MCF 10A (cell line): ENCODE results near the gene ODAD3. TPM values are rescaled to one million over a fixed set of nuclear protein-coding genes. Genes with fewer than 3 reads are reported as not detected.
A peak's percentile ranks its signal among the peaks of the same experiment; 100 is the strongest.

ENCODE experiments used
- BruUV-seq: library from RNA; stranded (reverse); fragments of 400-500 nt; replicated peaks from 2 replicates; lab custom pipeline; 2021; lab: Mats Ljungman, UMichigan
- CTCF ChIA-PET: fragments of 300-600 bp; sonication (Branson Sonifier 250); formaldehyde crosslinking; extraction: SDS; loops from one replicate; lab custom pipeline; 2021; ENCODE audit warnings: antibody characterized with exemption, inconsistent platforms; lab: Yijun Ruan, JAX
- POLR2A ChIA-PET: fragments of 300-600, 350-650 bp; sonication (Branson Sonifier 250); formaldehyde crosslinking; extraction: SDS; loops from one replicate; lab custom pipeline; 2020; ENCODE audit warnings: antibody characterized with exemption, inconsistent platforms; lab: Yijun Ruan, JAX
- DNase-seq: peaks from one replicate; pipeline ENCODE4 v3.0.0-alpha.2; 2018; ENCODE audit not compliant: unreplicated experiment
- H3K27ac Mint-ChIP-seq: one replicate; pipeline ENCODE4 v1.8.0; 2022; ENCODE audit warnings: mild to moderate bottlenecking, low read depth, mixed read lengths; ENCODE audit not compliant: unreplicated experiment
- H3K27me3 Mint-ChIP-seq: one replicate; pipeline ENCODE4 v1.8.0; 2022; ENCODE audit warnings: mixed read lengths; ENCODE audit not compliant: insufficient read depth, unreplicated experiment
- H3K36me3 Mint-ChIP-seq: one replicate; pipeline ENCODE4 v1.8.0; 2022; ENCODE audit warnings: mild to moderate bottlenecking, moderate library complexity, mixed read lengths; ENCODE audit not compliant: insufficient read depth, unreplicated experiment
- H3K4me1 Mint-ChIP-seq: one replicate; pipeline ENCODE4 v1.8.0; 2022; ENCODE audit warnings: mixed read lengths; ENCODE audit not compliant: insufficient read depth, unreplicated experiment
- H3K4me3 Mint-ChIP-seq: one replicate; pipeline ENCODE4 v1.8.0; 2022; ENCODE audit warnings: mild to moderate bottlenecking, moderate library complexity, mixed read lengths; ENCODE audit not compliant: unreplicated experiment
- H3K9me3 Mint-ChIP-seq: one replicate; pipeline ENCODE4 v1.8.0; 2022; ENCODE audit warnings: mixed read lengths; ENCODE audit not compliant: unreplicated experiment
- intact Hi-C: fragments of 100-400 bp; cut with micrococcal nuclease; formaldehyde crosslinking; loops from 2 replicates; pipeline ENCODE4 v1.14.1; 2022
- total RNA-seq: library from RNA; stranded (reverse); gene quantifications from 2 replicates; pipeline ENCODE4 v1.2.3, GENCODE V29; 2022
- TF ChIP-seq, protein P1 (sequence below): fragments of 200-600 bp; IDR thresholded peaks from one replicate; pipeline ENCODE4 v1.8.0; 2022; ENCODE audit warnings: antibody characterized with exemption, mild to moderate bottlenecking; ENCODE audit not compliant: unreplicated experiment

Gene ODAD3
- total RNA-seq, 1 experiment from 2014 or later: 0.30 TPM

DNA sequence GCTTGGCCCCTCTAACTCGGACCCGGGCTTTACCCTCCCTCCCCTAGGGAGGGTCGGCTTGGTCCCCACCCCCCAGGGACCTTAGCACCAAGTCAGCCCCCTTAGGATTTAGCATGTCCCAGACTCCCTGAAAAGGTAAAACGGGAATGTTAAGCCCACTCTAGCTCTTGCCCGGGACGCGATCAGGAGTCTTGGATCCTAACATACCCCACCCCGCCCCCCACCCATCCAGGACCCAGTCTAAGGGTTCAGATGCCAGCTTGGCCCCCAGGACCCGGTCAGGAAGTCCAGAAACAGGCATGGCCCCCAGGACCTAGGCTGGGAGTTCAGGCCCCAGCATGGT lies 51.2 kb downstream of the ODAD3 start:
- H3K4me1 Mint-ChIP-seq: peaks cover 20% of the 10 kb centered on the region
- no peak for DNase-seq
- no TSS peak for BruUV-seq
- no peaks in the 10 kb centered on the region for H3K36me3 Mint-ChIP-seq
- H3K9me3 Mint-ChIP-seq: no peaks in the 10 kb centered on the region
- H3K4me3 Mint-ChIP-seq: no peak overlapping the region
- H3K27me3 Mint-ChIP-seq: no peaks in the 10 kb centered on the region
- H3K27ac Mint-ChIP-seq: no peak overlapping the region
- POLR2A ChIA-PET: no interaction called here
- intact Hi-C loops: no loop called here
- TF ChIP-seq, protein P1, sequence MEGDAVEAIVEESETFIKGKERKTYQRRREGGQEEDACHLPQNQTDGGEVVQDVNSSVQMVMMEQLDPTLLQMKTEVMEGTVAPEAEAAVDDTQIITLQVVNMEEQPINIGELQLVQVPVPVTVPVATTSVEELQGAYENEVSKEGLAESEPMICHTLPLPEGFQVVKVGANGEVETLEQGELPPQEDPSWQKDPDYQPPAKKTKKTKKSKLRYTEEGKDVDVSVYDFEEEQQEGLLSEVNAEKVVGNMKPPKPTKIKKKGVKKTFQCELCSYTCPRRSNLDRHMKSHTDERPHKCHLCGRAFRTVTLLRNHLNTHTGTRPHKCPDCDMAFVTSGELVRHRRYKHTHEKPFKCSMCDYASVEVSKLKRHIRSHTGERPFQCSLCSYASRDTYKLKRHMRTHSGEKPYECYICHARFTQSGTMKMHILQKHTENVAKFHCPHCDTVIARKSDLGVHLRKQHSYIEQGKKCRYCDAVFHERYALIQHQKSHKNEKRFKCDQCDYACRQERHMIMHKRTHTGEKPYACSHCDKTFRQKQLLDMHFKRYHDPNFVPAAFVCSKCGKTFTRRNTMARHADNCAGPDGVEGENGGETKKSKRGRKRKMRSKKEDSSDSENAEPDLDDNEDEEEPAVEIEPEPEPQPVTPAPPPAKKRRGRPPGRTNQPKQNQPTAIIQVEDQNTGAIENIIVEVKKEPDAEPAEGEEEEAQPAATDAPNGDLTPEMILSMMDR: no peak
- CTCF ChIA-PET: interaction anchor here (0.6 to 1.8 kb wide), 3 partner anchors 8 to 177 kb away, joined by 3 to 8 read pairs (median 4); no protein-coding TSS in a partner anchor

DNA sequence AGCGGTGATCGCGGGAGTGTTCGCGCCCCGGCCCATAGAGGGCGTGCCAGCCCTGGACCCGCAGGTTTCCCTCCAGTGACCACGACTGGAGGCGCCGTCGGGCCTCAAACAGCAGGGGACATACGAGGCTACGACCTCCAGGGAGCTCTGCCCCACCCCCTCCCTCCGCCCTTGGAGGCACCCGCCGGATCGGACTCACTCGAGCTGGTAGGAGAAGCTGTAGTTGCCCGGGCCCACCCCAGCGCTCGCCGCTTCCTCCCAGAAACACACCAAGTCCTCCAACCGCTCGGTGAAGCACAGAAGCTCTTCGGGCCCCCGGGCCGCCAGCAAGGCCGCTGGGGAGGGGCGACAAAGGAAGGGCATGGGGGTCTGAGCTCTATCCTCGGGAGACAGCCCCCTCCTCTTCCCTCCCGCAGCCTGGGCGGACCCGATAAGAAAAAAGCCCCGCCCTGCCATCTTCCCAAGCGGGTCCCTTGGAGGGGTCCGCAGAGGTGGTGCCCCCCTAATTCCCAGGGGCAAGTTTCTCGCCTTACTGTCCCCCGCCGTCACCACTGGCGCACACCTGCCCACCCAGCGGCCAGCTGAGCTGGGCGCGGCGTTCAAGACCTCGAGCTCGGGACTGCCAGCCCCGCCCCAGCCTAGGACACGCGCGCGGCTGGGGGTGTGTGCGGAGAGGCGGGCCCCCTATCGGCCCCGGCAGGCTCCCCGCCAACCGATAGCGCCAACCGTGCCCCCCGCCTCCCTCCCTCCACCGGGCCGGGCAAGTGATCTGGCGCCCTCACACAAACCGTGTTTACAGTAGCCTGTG lies 51.8 kb downstream of the ODAD3 start:
- BruUV-seq: no TSS peak
- Mint-ChIP-seq H3K9me3 (no peaks in the 10 kb centered on the region), H3K4me1 (peaks cover 24% of the 10 kb centered on the region), H3K27ac (no peak overlapping the region), H3K27me3 (no peaks in the 10 kb centered on the region), H3K36me3 (no peaks in the 10 kb centered on the region), H3K4me3 (no peak overlapping the region)
- TF ChIP-seq, protein P1: peak; percentile 61
- no peak for DNase-seq
- intact Hi-C loops: no loop called here
- CTCF ChIA-PET: interaction anchor here (0.7 to 1.8 kb wide), 5 partner anchors 8 to 99 kb away, joined by 3 to 8 read pairs (median 3); no protein-coding TSS in a partner anchor
- POLR2A ChIA-PET: no interaction called here

DNA sequence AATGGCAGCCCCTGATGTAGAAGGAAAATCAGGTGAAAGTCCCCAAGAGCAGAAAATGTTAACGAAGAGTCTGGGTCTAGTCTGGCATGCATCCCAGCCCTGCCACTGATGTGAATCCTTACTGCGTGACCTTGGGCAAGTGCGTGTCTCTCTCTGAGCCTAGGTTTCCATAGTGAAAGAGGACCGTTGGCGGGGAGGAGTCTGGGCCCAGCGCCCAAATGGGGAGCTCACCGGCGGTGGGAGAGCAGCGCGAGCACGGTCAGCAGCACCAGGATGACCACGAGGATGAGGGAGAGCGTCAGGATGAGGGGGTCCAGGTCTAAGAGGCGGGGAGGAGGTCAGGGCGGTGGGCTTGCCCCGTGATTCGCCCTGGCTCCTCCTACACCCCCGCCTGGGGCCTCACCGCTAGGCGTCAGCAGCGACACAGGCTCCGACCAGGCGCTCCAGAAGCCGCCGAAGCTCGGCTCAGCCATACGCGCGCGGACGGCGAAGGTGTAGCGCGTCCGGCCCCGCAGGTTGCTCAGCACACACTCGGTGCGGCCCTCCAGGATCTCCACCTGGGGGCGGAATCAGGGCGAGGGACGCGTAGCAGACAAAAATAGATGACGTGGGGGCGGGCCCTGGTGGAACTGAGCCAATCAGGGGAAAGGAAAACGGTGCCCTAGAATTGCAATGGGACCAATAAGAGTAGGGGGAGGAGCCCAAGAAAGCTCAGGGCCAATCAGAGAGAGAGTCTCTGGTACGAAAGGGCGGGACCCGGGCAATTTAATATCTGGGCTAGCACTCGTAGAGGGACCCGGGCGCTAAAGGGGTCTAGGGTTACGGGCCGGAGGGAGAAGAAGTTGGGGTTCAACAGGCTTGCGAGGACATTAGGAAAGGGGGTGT lies 54.0 kb downstream of the ODAD3 start:
- TF ChIP-seq, protein P1: peak; percentile 71
- POLR2A ChIA-PET: interaction anchor here (0.6 to 2.0 kb wide), 14 partner anchors 10 to 427 kb away, joined by 3 to 11 read pairs (median 5); partner anchors contain the start of genes CCDC159, ECSIT, ODAD3 and PRKCSH
- intact Hi-C loops: loop anchor here (2.0 kb wide), 3 partner anchors 54 to 206 kb away; partner anchors contain the start of genes ODAD3 and PRKCSH
- Mint-ChIP-seq H3K27ac (peak overlapping the region; percentile 90), H3K4me1 (peaks cover 35% of the 10 kb centered on the region), H3K4me3 (peak overlapping the region; percentile 76), H3K36me3 (no peaks in the 10 kb centered on the region), H3K9me3 (no peaks in the 10 kb centered on the region), H3K27me3 (no peaks in the 10 kb centered on the region)
- CTCF ChIA-PET: interaction anchor here (0.6 to 2.0 kb wide), 34 partner anchors 11 to 255 kb away, joined by 3 to 13 read pairs (median 4); partner anchors contain the start of genes RAB3D and TSPAN16
- peak; percentile 99 for DNase-seq
- BruUV-seq: no TSS peak
